HepG2 (cell line): ENCODE results near the gene CCNYL1.

Experiments used
- KDM1A ChIP-seq: IDR thresholded peaks from 2 replicates; pipeline ENCODE4 v1.6.1; 2016; ENCODE audit warnings: missing compliant biosample characterization
- POLR2AphosphoS5 ChIP-seq: IDR thresholded peaks from 2 replicates; pipeline ENCODE4 v1.6.1; 2012; ENCODE audit warnings: low read depth, low read length
- ZNF891 ChIP-seq: sonication (generic); formaldehyde crosslinking; IDR thresholded peaks from 2 replicates; pipeline ENCODE4 v1.5.0; 2020; ENCODE audit warnings: mild to moderate bottlenecking, missing genetic modification reagents

GRCh38 chr2:207663870-207664545 is 47.4 kb upstream of the CCNYL1 start:
- TF ChIP-seq POLR2AphosphoS5 (no peak), ZNF891 (no peak), KDM1A (no peak)
